Epithelial cell of prostate (primary cell): ENCODE measurements around the gene AP2B1.
"Not testable (repeated sequence)": the region's sequence is repeated elsewhere in the genome, so short reads cannot be mapped to it uniquely, and the experiment has no call there.

ENCODE experiments used
- DNase-seq: peaks from one replicate; pipeline ENCODE4 v3.0.0-alpha.2; 2011; ENCODE audit warnings: low read depth, low spot score
- H3K27ac ChIP-seq: fragments of 450-650 bp; 2 replicates; pipeline ENCODE4 v1.5.1; 2017; ENCODE audit warnings: mild to moderate bottlenecking

The AP2B1 gene

GRCh38 chr17:35742496-35742895 lies 155.4 kb downstream of the AP2B1 start:
- no peak overlapping the region for H3K27ac ChIP-seq
- DNase-seq = no peak

- no peak for DNase-seq
- H3K27ac ChIP-seq = no peak overlapping the region
These were observed 155.9 kb downstream of the AP2B1 start for GRCh38 chr17:35742896-35743477.

DNA sequence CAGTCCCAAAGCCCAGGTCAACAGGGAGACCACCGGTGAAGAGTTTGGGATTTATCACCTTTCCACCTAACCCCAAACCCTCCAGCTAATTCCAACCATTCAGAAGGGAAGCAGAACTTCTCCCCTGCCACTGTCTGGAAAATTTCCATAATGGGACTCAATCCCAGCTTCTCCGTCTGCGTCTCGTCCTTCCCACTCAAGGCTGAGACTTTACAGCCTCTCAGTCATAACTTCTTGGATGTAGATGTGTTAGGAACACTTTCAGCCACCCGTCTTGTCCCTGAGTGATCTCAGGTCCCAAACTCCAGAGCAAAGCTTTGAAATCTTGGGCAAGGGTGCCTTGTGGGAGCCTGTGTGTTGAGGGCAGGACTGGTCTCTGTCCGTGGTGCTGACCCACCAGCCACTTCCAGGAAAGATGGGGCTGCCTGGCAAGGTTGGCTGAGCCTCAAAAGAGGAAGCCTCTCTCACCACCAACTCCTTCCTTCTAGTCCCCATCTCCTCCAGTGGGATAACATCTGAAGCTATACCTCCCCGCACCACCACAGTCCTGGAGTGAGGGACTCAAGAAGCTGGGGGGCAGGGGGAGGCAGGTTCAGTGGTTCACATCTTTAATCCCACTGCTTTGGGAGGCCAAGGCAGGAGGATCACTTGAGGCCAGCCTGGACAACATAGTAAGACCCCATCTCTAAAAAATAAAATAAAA lies 156.7 kb downstream of the AP2B1 start:
- DNase-seq = no peak

DNA sequence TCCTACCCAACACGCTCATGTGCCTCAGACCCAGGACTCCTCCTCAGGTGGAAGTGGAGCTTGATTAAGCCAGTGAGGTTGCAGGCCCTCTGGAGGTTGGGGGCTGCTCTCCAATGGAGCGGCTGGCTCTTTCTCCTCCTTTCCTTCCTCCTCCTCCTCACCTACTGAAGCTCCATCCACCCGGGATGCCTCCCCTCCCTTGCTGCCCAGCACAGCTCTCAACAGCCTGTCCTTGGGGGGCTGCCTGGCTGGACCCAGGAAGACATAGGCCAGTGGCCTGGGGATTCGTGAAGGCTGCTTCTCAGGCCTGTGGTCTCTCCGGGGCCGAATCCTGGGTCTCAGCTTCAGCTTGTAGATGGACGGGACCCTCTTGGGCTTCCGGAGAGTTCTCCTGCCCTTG lies 157.7 kb downstream of the AP2B1 start:
- DNase-seq = no peak
- H3K27ac ChIP-seq = no peak overlapping the region

More for the DNA sequence above, 156.7 kb downstream of the AP2B1 start:
- no peak overlapping the region for H3K27ac ChIP-seq

DNA sequence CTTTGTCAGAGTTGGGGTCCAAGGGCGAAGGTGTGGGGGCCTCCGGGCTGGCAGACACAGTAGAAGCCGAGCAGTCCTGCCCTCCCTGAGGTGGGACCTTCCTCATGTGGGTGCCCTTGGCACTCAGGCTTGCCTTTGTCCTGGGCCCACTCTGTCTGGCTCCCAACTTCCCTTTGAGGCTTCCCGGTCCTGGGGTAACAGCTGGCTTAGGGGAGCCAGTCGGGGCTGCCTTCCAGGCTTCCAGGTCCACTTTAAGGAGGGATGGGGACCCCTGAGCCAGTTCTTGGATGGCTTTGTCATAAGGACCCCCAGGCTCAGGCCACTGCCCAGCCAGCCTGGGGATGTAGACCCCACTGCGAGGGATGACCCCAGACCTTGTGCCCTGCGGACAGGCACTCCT lies 158.1 kb downstream of the AP2B1 start:
- no peak for DNase-seq
- H3K27ac ChIP-seq = no peak overlapping the region

DNA sequence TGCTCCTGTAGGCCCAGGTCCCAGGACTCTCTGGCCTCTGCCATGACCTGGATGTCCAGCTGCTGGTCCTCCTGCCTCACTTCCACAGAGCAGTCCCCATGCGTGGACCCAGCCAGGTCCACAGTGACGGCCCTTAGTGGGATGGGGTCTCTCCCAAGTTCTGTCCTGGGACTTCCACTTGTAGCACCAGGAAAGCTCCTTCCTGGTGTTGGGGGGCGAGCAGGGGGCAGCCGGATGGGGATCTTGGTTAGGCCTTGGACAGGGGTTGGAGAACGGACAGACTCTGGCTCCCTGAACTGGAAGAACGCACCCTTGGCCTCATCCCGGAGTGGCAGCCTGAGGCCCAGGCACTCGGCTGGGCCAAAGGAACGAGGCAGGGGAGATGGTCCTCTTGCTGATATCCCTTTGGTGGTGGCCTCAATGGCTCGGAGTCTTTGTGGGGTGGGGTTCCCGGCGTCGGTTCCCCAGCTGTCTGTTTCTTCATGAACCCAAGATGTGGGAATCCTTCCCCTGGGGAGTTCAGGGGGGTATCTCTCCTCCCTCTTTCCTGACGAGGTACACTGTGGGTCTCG lies 158.7 kb downstream of the AP2B1 start:
- H3K27ac ChIP-seq = no peak overlapping the region
- no peak for DNase-seq

DNA sequence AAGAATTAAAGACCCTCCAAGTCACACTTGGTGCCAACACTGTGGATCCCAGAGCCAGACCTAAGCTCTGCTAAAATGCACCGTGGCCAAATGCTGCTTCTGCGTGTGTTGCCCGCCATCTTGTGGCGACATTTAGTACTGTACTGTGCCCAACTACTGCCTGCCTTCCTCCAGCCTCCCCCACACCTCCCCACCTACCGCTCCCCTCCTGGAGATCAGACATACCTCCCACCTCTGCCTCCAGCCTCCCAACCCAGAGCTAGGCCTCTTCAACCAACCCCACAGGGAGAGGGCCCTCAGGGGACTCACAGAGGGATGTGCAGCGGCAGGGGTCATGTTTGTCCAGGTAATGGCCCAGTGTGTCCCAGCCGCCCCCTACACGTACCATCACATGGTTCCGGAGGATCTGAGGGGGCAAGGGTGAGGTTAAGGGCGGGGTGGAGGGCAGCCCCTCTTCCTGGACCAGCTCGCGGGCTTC lies 160.5 kb downstream of the AP2B1 start:
- no peak overlapping the region for H3K27ac ChIP-seq
- DNase-seq = no peak

GRCh38 chr17:35748341-35748841 lies 161.3 kb downstream of the AP2B1 start:
- DNase-seq = no peak
- no peak overlapping the region for H3K27ac ChIP-seq

DNA sequence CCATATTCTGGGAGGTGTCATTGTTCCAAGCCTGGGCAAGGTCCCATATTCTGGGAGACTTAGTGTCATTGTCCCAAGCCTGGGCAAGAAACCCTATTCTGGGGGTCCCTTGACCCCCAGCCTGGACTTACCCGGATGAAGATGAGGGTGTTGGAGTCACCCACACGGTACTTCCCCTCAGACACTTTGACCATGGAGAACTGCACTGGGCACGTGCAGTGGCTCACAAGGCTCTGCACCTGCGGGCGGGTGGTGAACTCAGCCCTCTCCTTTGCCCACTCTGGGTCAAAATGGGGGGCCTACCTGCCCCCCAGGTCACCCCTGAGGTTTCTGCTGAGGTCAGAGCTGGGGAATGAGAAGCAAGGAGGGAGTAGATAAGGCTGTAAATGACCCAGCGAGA lies 161.9 kb downstream of the AP2B1 start:
- H3K27ac ChIP-seq = no peak overlapping the region
- no peak for DNase-seq

GRCh38 chr17:35749560-35750412 lies 162.7 kb downstream of the AP2B1 start:
- no peak overlapping the region for H3K27ac ChIP-seq
- no peak for DNase-seq

DNA sequence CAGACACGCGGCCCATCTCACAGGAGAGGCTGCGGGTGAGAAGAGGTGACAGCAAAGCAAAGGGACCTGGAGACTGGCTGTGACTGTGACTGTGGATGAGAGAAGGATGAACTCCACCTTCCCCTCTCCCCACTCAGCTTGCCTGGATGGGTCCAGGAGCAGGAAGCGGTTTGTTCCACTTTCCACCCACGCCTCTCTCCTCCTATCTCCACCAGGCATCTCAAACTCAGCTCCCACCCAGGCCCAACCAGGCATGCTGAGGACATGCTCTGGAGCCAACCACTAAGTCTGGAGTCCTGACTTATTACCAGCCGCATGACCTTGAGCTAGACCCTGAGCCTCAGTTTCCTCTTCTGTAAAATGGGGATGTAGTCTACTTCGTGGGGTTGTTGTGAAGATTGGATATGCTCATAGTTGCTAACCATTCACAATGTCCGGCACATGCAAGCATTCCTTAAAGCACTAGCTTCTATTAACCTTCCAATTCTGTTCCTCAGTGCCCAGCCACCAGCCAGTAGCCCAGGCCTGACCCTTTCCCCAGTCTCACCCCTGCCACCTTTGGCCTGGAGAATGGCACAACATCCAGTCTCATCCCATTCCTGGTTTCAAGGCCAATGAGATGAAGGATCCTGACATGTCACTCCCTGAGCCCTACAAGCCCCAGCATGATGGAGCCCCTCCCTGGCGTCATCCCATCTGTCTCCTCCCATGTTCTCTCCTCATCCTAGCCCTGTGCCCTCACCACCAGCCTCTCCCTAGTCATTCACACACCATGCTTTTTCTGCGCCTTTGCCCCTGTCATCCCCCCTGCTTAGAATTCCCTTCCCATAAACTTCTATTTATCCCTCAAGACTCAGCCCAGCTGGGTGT lies 163.6 kb downstream of the AP2B1 start:
- no peak for DNase-seq
- no peak overlapping the region for H3K27ac ChIP-seq

GRCh38 chr17:35751541-35751940 lies 164.4 kb downstream of the AP2B1 start:
- not testable (repeated sequence) for DNase-seq, H3K27ac ChIP-seq

GRCh38 chr17:35752471-35752870 lies 165.3 kb downstream of the AP2B1 start:
- no peak for DNase-seq
- no peak overlapping the region for H3K27ac ChIP-seq

GRCh38 chr17:35752945-35753764 lies 166.0 kb downstream of the AP2B1 start, which contains the start of gene GAS2L2:
Gene GAS2L2 (minus strand): TSS chr17:35753239. CDS start chr17:35752850, 389 bp downstream.
- H3K27ac ChIP-seq = no peak within 1 kb of the TSS
- DNase-seq = no peak

- no peak for DNase-seq
- H3K27ac ChIP-seq = no peak overlapping the region
These were observed 170.1 kb downstream of the AP2B1 start for GRCh38 chr17:35757243-35757642.

- H3K27ac ChIP-seq = no peak within 1 kb of the TSS
- no peak for DNase-seq
These were observed 173.5 kb downstream of the AP2B1 start, which contains the start of gene C17orf50 for GRCh38 chr17:35760587-35760986. Gene C17orf50 (plus strand): TSS chr17:35760887. CDS start chr17:35760942, 55 bp downstream.

DNA sequence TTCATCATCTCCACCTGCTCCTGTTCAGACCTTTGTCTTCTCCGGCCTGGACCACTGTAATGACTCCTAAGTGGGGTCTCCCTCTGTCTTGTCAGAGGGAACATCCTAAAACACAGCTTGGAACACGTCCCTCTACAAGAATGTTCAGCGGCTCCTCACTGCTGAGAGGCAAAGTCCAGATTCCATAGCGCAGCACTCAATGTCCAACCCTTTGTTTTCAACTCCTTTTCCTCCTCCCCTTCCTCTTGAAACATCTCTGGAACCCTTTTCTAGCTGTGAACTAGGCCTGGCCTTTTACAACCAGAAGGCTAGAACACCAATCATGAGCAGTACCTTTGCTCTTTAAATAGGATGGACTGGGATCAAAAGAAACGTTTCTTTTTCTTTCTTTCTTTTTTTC lies 174.5 kb downstream of the AP2B1 start:
- no peak for DNase-seq

GRCh38 chr17:35763767-35764122 lies 176.6 kb downstream of the AP2B1 start:
- no peak overlapping the region for H3K27ac ChIP-seq
- DNase-seq = no peak

More for the DNA sequence above, 174.5 kb downstream of the AP2B1 start:
- no peak overlapping the region for H3K27ac ChIP-seq
